Fibroblast of lung (primary cell): Measurements from ENCODE around the gene HAO2. TPM values are rescaled to one million over a fixed set of nuclear protein-coding genes. Genes with fewer than 3 reads are reported as not detected.

Source experiments
- DNase-seq, 2 donors: peaks; one replicate each; pipeline versions ENCODE4 v3.0.0 to v3.0.0-alpha.2; 2010; ENCODE audit warnings: low read depth in 2 of 2
- H2AFZ ChIP-seq: 2 replicates; pipeline ENCODE4 v1.5.1; 2012; ENCODE audit warnings: low read length, control low read depth, inconsistent platforms
- H3K27ac ChIP-seq: 2 replicates; pipeline ENCODE4 v1.5.1; 2011; ENCODE audit warnings: low read length, control low read depth; ENCODE audit not compliant: insufficient read depth
- H3K27me3 ChIP-seq: 2 replicates; pipeline ENCODE4 v1.5.1; 2011; ENCODE audit warnings: mild to moderate bottlenecking, low read length; ENCODE audit not compliant: control insufficient read depth, insufficient read depth
- H3K36me3 ChIP-seq: 2 replicates; pipeline ENCODE4 v1.5.1; 2011; ENCODE audit warnings: low read length; ENCODE audit not compliant: control insufficient read depth, insufficient read depth
- H3K4me1 ChIP-seq: 2 replicates; pipeline ENCODE4 v1.5.1; 2011; ENCODE audit warnings: low read length; ENCODE audit not compliant: control insufficient read depth, insufficient read depth; ENCODE audit errors: extremely low read depth
- H3K4me2 ChIP-seq: 2 replicates; pipeline ENCODE4 v1.5.1; 2011; ENCODE audit warnings: low read length, control low read depth; ENCODE audit not compliant: insufficient read depth; ENCODE audit errors: extremely low read depth
- H3K4me3 ChIP-seq, 4 experiments: fragments of 200-600 bp in 1 of 4; sonication (generic) in 1 of 4; replicated peaks in 1 of 4; 2 replicates each; pipeline ENCODE4 v1.5.1; 2011 to 2016; ENCODE audit warnings: low read length in 4 of 4, low read depth in 3 of 4, mild to moderate bottlenecking in 3 of 4, control low read depth in 2 of 4, inconsistent platforms in 1 of 4, mixed read lengths in 1 of 4; ENCODE audit not compliant: insufficient read depth in 1 of 4; ENCODE audit errors: control extremely low read depth in 1 of 4
- H3K79me2 ChIP-seq: 2 replicates; pipeline ENCODE4 v1.5.1; 2012; ENCODE audit warnings: mild to moderate bottlenecking, low read length, inconsistent platforms; ENCODE audit not compliant: control insufficient read depth, insufficient read depth
- H3K9ac ChIP-seq: 2 replicates; pipeline ENCODE4 v1.5.1; 2011; ENCODE audit warnings: mild to moderate bottlenecking, low read length, control low read depth; ENCODE audit not compliant: insufficient read depth
- H3K9me3 ChIP-seq: 2 replicates; pipeline ENCODE4 v1.5.1; 2012; ENCODE audit warnings: low read depth, low read length; ENCODE audit not compliant: control insufficient read depth, insufficient read depth
- H4K20me1 ChIP-seq: 2 replicates; pipeline ENCODE4 v1.5.1; 2011; ENCODE audit warnings: low read length; ENCODE audit not compliant: control insufficient read depth, insufficient read depth; ENCODE audit errors: extremely low read depth
- CTCF ChIP-seq, 2 donors: IDR thresholded peaks in 1 of 2; conservative IDR thresholded peaks in 1 of 2; 1 replicate in 1 of 2; 2 replicates in 1 of 2; pipeline ENCODE4 v1.5.1; 2011 to 2012; ENCODE audit warnings: low read length in 2 of 2, control low read depth in 1 of 2, inconsistent platforms in 1 of 2, low read depth in 1 of 2, mild to moderate bottlenecking in 1 of 2
- EZH2 ChIP-seq: IDR thresholded peaks from 2 replicates; pipeline ENCODE4 v1.5.1; 2012; ENCODE audit warnings: low read length, control low read depth, mild to moderate bottlenecking; ENCODE audit errors: missing control alignments
- polyA plus RNA-seq, 2 donors: library from polyadenylated mRNA; depleted of rRNA in 1 of 2; stranded (reverse) in 1 of 2; unstranded in 1 of 2; fragments of >200 nt; gene quantifications; 2 replicates each; pipeline ENCODE4 v1.2.1, GENCODE V29; 2011 to 2012; ENCODE audit warnings: missing spikeins in 1 of 2
- total RNA-seq: library from RNA; depleted of rRNA; stranded (reverse); fragments of >200 nt; gene quantifications from 2 replicates; pipeline ENCODE4 v1.2.1, GENCODE V29; 2014

Gene HAO2
- total and polyA plus RNA-seq, 2 donors (not counting 1 experiment from before 2014, with no cell fraction given), result not detected

GRCh38 chr1:119390526-119390925 lies 21.9 kb downstream of the HAO2 start:
- no peaks in the 10 kb centered on the region for H3K79me2 ChIP-seq
- no peaks in the 10 kb centered on the region for H3K27me3 ChIP-seq
- no peak overlapping the region for H3K4me3 ChIP-seq
- H3K9ac ChIP-seq, result no peak overlapping the region
- H2AFZ ChIP-seq, result no peak overlapping the region
- no peaks in the 10 kb centered on the region for H4K20me1 ChIP-seq
- no peak overlapping the region for H3K4me2 ChIP-seq
- no peak for DNase-seq
- no peak overlapping the region for H3K27ac ChIP-seq
- TF ChIP-seq EZH2 (no peak), CTCF (conservative IDR thresholded peaks at IDR 0.05 in 1 of 2, IDR thresholded peaks at IDR 0.05 in 1 of 2; ENCODE audit: low read depth in 1 of 2, low read length in 2 of 2) (no peak)
- no peaks in the 10 kb centered on the region for H3K36me3 ChIP-seq
- no peaks in the 10 kb centered on the region for H3K4me1 ChIP-seq
- H3K9me3 ChIP-seq, result no peaks in the 10 kb centered on the region

GRCh38 chr1:119391749-119392148 lies 23.2 kb downstream of the HAO2 start:
- no peak for TF ChIP-seq CTCF (conservative IDR thresholded peaks at IDR 0.05 in 1 of 2, IDR thresholded peaks at IDR 0.05 in 1 of 2; ENCODE audit: low read depth in 1 of 2, low read length in 2 of 2)
- DNase-seq, result no peak
- H3K4me2 ChIP-seq, result no peak overlapping the region
- no peak overlapping the region for H3K4me3 ChIP-seq
- no peaks in the 10 kb centered on the region for H3K4me1 ChIP-seq
- H3K27ac ChIP-seq, result no peak overlapping the region
- H3K36me3 ChIP-seq, result no peaks in the 10 kb centered on the region
- H3K27me3 ChIP-seq, result no peaks in the 10 kb centered on the region
- no peaks in the 10 kb centered on the region for H4K20me1 ChIP-seq
- no peaks in the 10 kb centered on the region for H3K9me3 ChIP-seq
- H3K79me2 ChIP-seq, result no peaks in the 10 kb centered on the region
- no peak overlapping the region for H2AFZ ChIP-seq
- no peak overlapping the region for H3K9ac ChIP-seq

GRCh38 chr1:119394085-119394484 lies 25.5 kb downstream of the HAO2 start:
- Histone ChIP-seq H2AFZ (no peak overlapping the region), H3K4me1 (no peaks in the 10 kb centered on the region), H4K20me1 (no peaks in the 10 kb centered on the region), H3K79me2 (no peaks in the 10 kb centered on the region), H3K27ac (no peak overlapping the region), H3K36me3 (no peaks in the 10 kb centered on the region), H3K9me3 (no peaks in the 10 kb centered on the region), H3K4me3 (no peak overlapping the region), H3K4me2 (no peak overlapping the region), H3K27me3 (no peaks in the 10 kb centered on the region), H3K9ac (no peak overlapping the region)
- TF ChIP-seq EZH2, result no peak
- no peak for TF ChIP-seq CTCF (conservative IDR thresholded peaks at IDR 0.05 in 1 of 2, IDR thresholded peaks at IDR 0.05 in 1 of 2; ENCODE audit: low read depth in 1 of 2, low read length in 2 of 2)
- DNase-seq, result no peak
